Trophoblast cell (in vitro differentiated cells and primary cell): Measurements from ENCODE around the gene FAM20C.

Source experiments
- DNase-seq, 2 donors: peaks; one replicate each; pipeline ENCODE4 v3.0.0-alpha.2; 2016
- H2AFZ ChIP-seq: 2 replicates; pipeline ENCODE4 v1.6.1; 2013; ENCODE audit warnings: low read length, moderate library complexity, mild to moderate bottlenecking; ENCODE audit not compliant: insufficient read depth, poor library complexity
- H2AK5ac ChIP-seq: 2 replicates; pipeline ENCODE4 v1.6.1; 2013; ENCODE audit warnings: mild to moderate bottlenecking, low read length
- H2BK120ac ChIP-seq: 2 replicates; pipeline ENCODE4 v1.6.1; 2013; ENCODE audit warnings: low read length, mild to moderate bottlenecking, moderate library complexity; ENCODE audit not compliant: insufficient read depth, poor library complexity
- H2BK12ac ChIP-seq: 2 replicates; pipeline ENCODE4 v1.6.1; 2013; ENCODE audit warnings: mild to moderate bottlenecking, low read length, moderate library complexity
- H2BK5ac ChIP-seq: 2 replicates; pipeline ENCODE4 v1.6.1; 2013; ENCODE audit warnings: low read length, low read depth, moderate library complexity, mild to moderate bottlenecking; ENCODE audit not compliant: poor library complexity
- H3K14ac ChIP-seq: 2 replicates; pipeline ENCODE4 v1.6.1; 2013; ENCODE audit warnings: mild to moderate bottlenecking, low read length
- H3K18ac ChIP-seq: 2 replicates; pipeline ENCODE4 v1.6.1; 2013; ENCODE audit warnings: mild to moderate bottlenecking, low read length
- H3K23ac ChIP-seq: 2 replicates; pipeline ENCODE4 v1.6.1; 2013; ENCODE audit warnings: low read length
- H3K27ac ChIP-seq: 2 replicates; pipeline ENCODE4 v1.5.1; 2013; ENCODE audit warnings: low read depth, mild to moderate bottlenecking, inconsistent platforms, low read length, moderate library complexity
- H3K27me3 ChIP-seq: 2 replicates; pipeline ENCODE4 v1.6.1; 2013; ENCODE audit warnings: inconsistent platforms, mild to moderate bottlenecking, low read length, moderate library complexity; ENCODE audit not compliant: insufficient read depth
- H3K36me3 ChIP-seq, 2 experiments: 1 replicate in 1 of 2; 2 replicates in 1 of 2; pipeline ENCODE4 v1.6.1; 2013; ENCODE audit warnings: low read length in 2 of 2, mild to moderate bottlenecking in 2 of 2, moderate library complexity in 1 of 2; ENCODE audit not compliant: insufficient read depth in 2 of 2, control insufficient read depth in 1 of 2
- H3K4ac ChIP-seq: 2 replicates; pipeline ENCODE4 v1.6.1; 2013; ENCODE audit warnings: low read depth, mild to moderate bottlenecking, low read length, moderate library complexity
- H3K4me1 ChIP-seq, 2 experiments: 1 replicate in 1 of 2; 2 replicates in 1 of 2; pipeline ENCODE4 v1.6.1; 2013; ENCODE audit warnings: low read length in 2 of 2, mild to moderate bottlenecking in 2 of 2, moderate library complexity in 1 of 2; ENCODE audit not compliant: insufficient read depth in 2 of 2, control insufficient read depth in 1 of 2
- H3K4me2 ChIP-seq: 2 replicates; pipeline ENCODE4 v1.6.1; 2013; ENCODE audit warnings: inconsistent platforms, mild to moderate bottlenecking, low read length, moderate library complexity
- H3K4me3 ChIP-seq: 2 replicates; pipeline ENCODE4 v1.5.1; 2013; ENCODE audit warnings: mild to moderate bottlenecking, low read depth, low read length, inconsistent platforms
- H3K79me1 ChIP-seq: one replicate; pipeline ENCODE4 v1.6.1; 2013; ENCODE audit warnings: low read length
- H3K79me2 ChIP-seq: 2 replicates; pipeline ENCODE4 v1.6.1; 2013; ENCODE audit warnings: low read length, mild to moderate bottlenecking; ENCODE audit not compliant: control insufficient read depth, insufficient read depth, poor library complexity
- H3K9ac ChIP-seq: 2 replicates; pipeline ENCODE4 v1.6.1; 2013; ENCODE audit warnings: mild to moderate bottlenecking, low read length
- H3K9me3 ChIP-seq: 2 replicates; pipeline ENCODE4 v1.6.1; 2013; ENCODE audit warnings: low read depth, mild to moderate bottlenecking, control low read depth, inconsistent platforms, low read length; ENCODE audit not compliant: insufficient read depth
- H4K12ac ChIP-seq: 2 replicates; pipeline ENCODE4 v1.6.1; 2013; ENCODE audit warnings: low read depth, mild to moderate bottlenecking, low read length, moderate library complexity
- H4K8ac ChIP-seq: 2 replicates; pipeline ENCODE4 v1.6.1; 2013; ENCODE audit warnings: low read depth, mild to moderate bottlenecking, low read length, moderate library complexity
- H4K91ac ChIP-seq: one replicate; pipeline ENCODE4 v1.6.1; 2013; ENCODE audit warnings: low read depth, mild to moderate bottlenecking, low read length, moderate library complexity
- WGBS: extraction: QIAGEN DNeasy Blood & Tissue Kit; methylation state at CpG from one replicate; pipeline ENCODE4 v1.1.7; 2013; ENCODE audit warnings: missing lambda C conversion rate; ENCODE audit not compliant: insufficient read length, insufficient coverage; ENCODE audit errors: extremely low coverage; 5-methylcytosine and 5-hydroxymethylcytosine counted together

FAM20C gene

GRCh38 chr7:289209-289755, 96.9 kb downstream of the FAM20C start:
- Histone ChIP-seq H3K14ac (no peak overlapping the region), H4K8ac (no peak overlapping the region), H4K91ac (no peak overlapping the region), H2AFZ (no peak overlapping the region), H3K4me1 (no peaks in the 10 kb centered on the region), H3K9me3 (peaks cover 10% of the 10 kb centered on the region), H3K4ac (no peak overlapping the region), H2BK5ac (no peak overlapping the region), H3K9ac (no peak overlapping the region), H4K12ac (no peak overlapping the region), H3K23ac (no peak overlapping the region), H3K4me2 (no peak overlapping the region), H3K27me3 (peaks cover 26% of the 10 kb centered on the region), H2BK12ac (no peak overlapping the region), H3K36me3 (no peaks in the 10 kb centered on the region), H3K27ac (no peak overlapping the region), H2BK120ac (no peak overlapping the region), H3K18ac (no peak overlapping the region), H3K79me2 (no peaks in the 10 kb centered on the region), H3K4me3 (no peak overlapping the region), H2AK5ac (no peak overlapping the region), H3K79me1 (no peaks in the 10 kb centered on the region)
- DNase-seq, result no peak
- WGBS, result no CpG with 5 or more reads among the region's 46 CpGs

- no peak within 1 kb of the TSS for H3K27ac ChIP-seq
- no peak within 1 kb of the TSS for H2BK5ac ChIP-seq
- H3K4me2 ChIP-seq, result no peak within 1 kb of the TSS
- H3K79me2 ChIP-seq, result no peaks in the 10 kb centered on the region
- no peak within 1 kb of the TSS for H4K8ac ChIP-seq
- no peaks in the 10 kb centered on the region for H3K4me1 ChIP-seq
- DNase-seq, result no peak
- no peak within 1 kb of the TSS for H4K12ac ChIP-seq
- no peak within 1 kb of the TSS for H2BK12ac ChIP-seq
- no peaks in the 10 kb centered on the region for H3K36me3 ChIP-seq
- H3K14ac ChIP-seq, result no peak within 1 kb of the TSS
- H3K27me3 ChIP-seq, result peaks cover 26% of the 10 kb centered on the region
- H4K91ac ChIP-seq, result no peak within 1 kb of the TSS
- H3K4me3 ChIP-seq, result no peak within 1 kb of the TSS
- no peak within 1 kb of the TSS for H3K18ac ChIP-seq
- no peak within 1 kb of the TSS for H3K9ac ChIP-seq
- WGBS, result no CpG with 5 or more reads among the region's 79 CpGs
- H3K9me3 ChIP-seq, result peaks cover 10% of the 10 kb centered on the region
- H3K4ac ChIP-seq, result no peak within 1 kb of the TSS
- H2BK120ac ChIP-seq, result no peak within 1 kb of the TSS
- no peaks in the 10 kb centered on the region for H3K79me1 ChIP-seq
- H3K23ac ChIP-seq, result no peak within 1 kb of the TSS
- H2AK5ac ChIP-seq, result no peak within 1 kb of the TSS
- no peak within 1 kb of the TSS for H2AFZ ChIP-seq
Observed at GRCh38 chr7:289756-290553, 97.6 kb downstream of the FAM20C start, which contains the start of gene FOXL3. Gene FOXL3, plus strand, starts transcription at chr7:290170. Its CDS starts 0 bp downstream, at chr7:290170.

- Histone ChIP-seq H3K18ac (no peak overlapping the region), H3K27me3 (peaks cover 26% of the 10 kb centered on the region), H3K4me2 (no peak overlapping the region), H2BK120ac (no peak overlapping the region), H3K36me3 (no peaks in the 10 kb centered on the region), H3K4me3 (no peak overlapping the region), H3K27ac (no peak overlapping the region), H4K12ac (no peak overlapping the region), H3K79me1 (no peaks in the 10 kb centered on the region), H3K9ac (no peak overlapping the region), H3K9me3 (peaks cover 10% of the 10 kb centered on the region), H2BK5ac (no peak overlapping the region), H3K14ac (no peak overlapping the region), H2AFZ (no peak overlapping the region), H2BK12ac (no peak overlapping the region), H3K79me2 (no peaks in the 10 kb centered on the region), H3K4me1 (no peaks in the 10 kb centered on the region), H3K23ac (no peak overlapping the region), H4K8ac (no peak overlapping the region), H3K4ac (no peak overlapping the region), H4K91ac (no peak overlapping the region), H2AK5ac (no peak overlapping the region)
- no peak for DNase-seq
- WGBS, result no CpG with 5 or more reads among the region's 102 CpGs
Observed at GRCh38 chr7:290554-291372, 98.4 kb downstream of the FAM20C start.

GRCh38 chr7:291373-292092, 99.2 kb downstream of the FAM20C start:
- no peak for DNase-seq
- no peak overlapping the region for H3K23ac ChIP-seq
- no peak overlapping the region for H3K27ac ChIP-seq
- H3K4me3 ChIP-seq, result no peak overlapping the region
- WGBS, result no CpG with 5 or more reads among the region's 21 CpGs
- no peak overlapping the region for H4K91ac ChIP-seq
- H3K4me2 ChIP-seq, result no peak overlapping the region
- no peak overlapping the region for H3K9ac ChIP-seq
- no peak overlapping the region for H3K14ac ChIP-seq
- H3K18ac ChIP-seq, result no peak overlapping the region
- H4K12ac ChIP-seq, result no peak overlapping the region
- H3K36me3 ChIP-seq, result no peaks in the 10 kb centered on the region
- no peak overlapping the region for H2BK12ac ChIP-seq
- H3K79me1 ChIP-seq, result no peaks in the 10 kb centered on the region
- H4K8ac ChIP-seq, result no peak overlapping the region
- no peaks in the 10 kb centered on the region for H3K79me2 ChIP-seq
- no peak overlapping the region for H2AK5ac ChIP-seq
- no peaks in the 10 kb centered on the region for H3K4me1 ChIP-seq
- H2AFZ ChIP-seq, result no peak overlapping the region
- peaks cover 26% of the 10 kb centered on the region for H3K27me3 ChIP-seq
- no peak overlapping the region for H2BK120ac ChIP-seq
- no peak overlapping the region for H3K4ac ChIP-seq
- H2BK5ac ChIP-seq, result no peak overlapping the region
- H3K9me3 ChIP-seq, result peaks cover 10% of the 10 kb centered on the region
